Activated naive CD8-positive, alpha-beta T cell (primary cell): ENCODE data around the gene OR4K17.
"Not testable (repeated sequence)": the region's sequence is repeated elsewhere in the genome, so short reads cannot be mapped to it uniquely, and the experiment has no call there.

ENCODE experiments used
- H3K27ac Mint-ChIP-seq: one replicate; pipeline ENCODE4 v1.8.0; 2021; ENCODE audit warnings: mixed read lengths
- H3K27me3 Mint-ChIP-seq: one replicate; pipeline ENCODE4 v1.8.0; 2021; ENCODE audit warnings: mixed read lengths
- H3K36me3 Mint-ChIP-seq: one replicate; pipeline ENCODE4 v1.8.0; 2021; ENCODE audit warnings: mixed read lengths
- H3K4me1 Mint-ChIP-seq: one replicate; pipeline ENCODE4 v1.8.0; 2021; ENCODE audit warnings: low read depth, mixed read lengths
- H3K4me3 Mint-ChIP-seq: one replicate; pipeline ENCODE4 v1.8.0; 2021; ENCODE audit warnings: mild to moderate bottlenecking, mixed read lengths
- H3K9me3 Mint-ChIP-seq: one replicate; pipeline ENCODE4 v1.8.0; 2021; ENCODE audit warnings: low read depth, mixed read lengths

OR4K17 gene

GRCh38 chr14:20110438-20110837 is at the start of gene OR4K17:
Gene OR4K17, plus strand, starts transcription at chr14:20110739. Its CDS starts 6,761 bp downstream, at chr14:20117500.
- Mint-ChIP-seq H3K9me3 (no peaks in the 10 kb centered on the region), H3K27me3 (no peaks in the 10 kb centered on the region), H3K4me1 (no peaks in the 10 kb centered on the region), H3K36me3 (no peaks in the 10 kb centered on the region), H3K4me3 (no peak within 1 kb of the TSS), H3K27ac (no peak within 1 kb of the TSS)

- H3K4me1 Mint-ChIP-seq: no peaks in the 10 kb centered on the region
- H3K27me3 Mint-ChIP-seq: peaks cover 2% of the 10 kb centered on the region
- no peak overlapping the region for H3K27ac Mint-ChIP-seq
- H3K9me3 Mint-ChIP-seq: no peaks in the 10 kb centered on the region
- no peaks in the 10 kb centered on the region for H3K36me3 Mint-ChIP-seq
- no peak overlapping the region for H3K4me3 Mint-ChIP-seq
Observed at GRCh38 chr14:20092050-20092449, 18.5 kb upstream of the OR4K17 start.

- peaks cover 2% of the 10 kb centered on the region for H3K27me3 Mint-ChIP-seq
Observed at GRCh38 chr14:20093442-20093841, 17.1 kb upstream of the OR4K17 start.

GRCh38 chr14:20098926-20099770 is 11.4 kb upstream of the OR4K17 start:
- H3K27me3 Mint-ChIP-seq, H3K4me3 Mint-ChIP-seq, H3K9me3 Mint-ChIP-seq, H3K36me3 Mint-ChIP-seq, H3K27ac Mint-ChIP-seq, H3K4me1 Mint-ChIP-seq: not testable (repeated sequence)

More at GRCh38 chr14:20093442-20093841, 17.1 kb upstream of the OR4K17 start:
- Mint-ChIP-seq H3K27ac (no peak overlapping the region), H3K4me3 (no peak overlapping the region), H3K4me1 (no peaks in the 10 kb centered on the region), H3K36me3 (no peaks in the 10 kb centered on the region), H3K9me3 (no peaks in the 10 kb centered on the region)

GRCh38 chr14:20112321-20112720 is 1.8 kb downstream of the OR4K17 start:
- Mint-ChIP-seq H3K36me3 (no peaks in the 10 kb centered on the region), H3K9me3 (no peaks in the 10 kb centered on the region), H3K27me3 (no peaks in the 10 kb centered on the region), H3K4me3 (no peak overlapping the region), H3K4me1 (no peaks in the 10 kb centered on the region), H3K27ac (no peak overlapping the region)

GRCh38 chr14:20116748-20117147 is 6.2 kb downstream of the OR4K17 start:
- Mint-ChIP-seq H3K9me3 (peaks cover 9% of the 10 kb centered on the region), H3K4me3 (no peak overlapping the region), H3K27me3 (peaks cover 11% of the 10 kb centered on the region), H3K4me1 (no peaks in the 10 kb centered on the region), H3K27ac (no peak overlapping the region), H3K36me3 (no peaks in the 10 kb centered on the region)

GRCh38 chr14:20118795-20119194 is 8.3 kb downstream of the OR4K17 start:
- no peak overlapping the region for H3K4me3 Mint-ChIP-seq
- H3K36me3 Mint-ChIP-seq: no peaks in the 10 kb centered on the region
- no peaks in the 10 kb centered on the region for H3K4me1 Mint-ChIP-seq
- H3K27me3 Mint-ChIP-seq: peaks cover 15% of the 10 kb centered on the region
- H3K9me3 Mint-ChIP-seq: peaks cover 9% of the 10 kb centered on the region
- H3K27ac Mint-ChIP-seq: no peak overlapping the region

- H3K36me3 Mint-ChIP-seq: no peaks in the 10 kb centered on the region
- H3K27me3 Mint-ChIP-seq: peaks cover 11% of the 10 kb centered on the region
- no peak within 1 kb of the TSS for H3K4me3 Mint-ChIP-seq
- no peak within 1 kb of the TSS for H3K27ac Mint-ChIP-seq
- H3K9me3 Mint-ChIP-seq: no peaks in the 10 kb centered on the region
- H3K4me1 Mint-ChIP-seq: no peaks in the 10 kb centered on the region
Observed at GRCh38 chr14:20138520-20138919, 28.0 kb downstream of the OR4K17 start, which contains the start of gene OR4N5. Gene OR4N5, plus strand, starts transcription at chr14:20138820. Its CDS starts 4,916 bp downstream, at chr14:20143736.

- Mint-ChIP-seq H3K27me3 (peaks cover 1% of the 10 kb centered on the region), H3K9me3 (no peaks in the 10 kb centered on the region)
Observed at GRCh38 chr14:20143911-20144310, 33.4 kb downstream of the OR4K17 start.

GRCh38 chr14:20144820-20145219 is 34.3 kb downstream of the OR4K17 start:
- Mint-ChIP-seq H3K4me3 (no peak overlapping the region), H3K36me3 (no peaks in the 10 kb centered on the region), H3K27ac (no peak overlapping the region), H3K4me1 (no peaks in the 10 kb centered on the region), H3K27me3 (peaks cover 7% of the 10 kb centered on the region), H3K9me3 (no peaks in the 10 kb centered on the region)

More at GRCh38 chr14:20143911-20144310, 33.4 kb downstream of the OR4K17 start:
- no peak overlapping the region for H3K27ac Mint-ChIP-seq
- no peaks in the 10 kb centered on the region for H3K4me1 Mint-ChIP-seq
- H3K36me3 Mint-ChIP-seq: no peaks in the 10 kb centered on the region
- H3K4me3 Mint-ChIP-seq: no peak overlapping the region

GRCh38 chr14:20164462-20164861 is 53.9 kb downstream of the OR4K17 start:
- Mint-ChIP-seq H3K4me3 (no peak overlapping the region), H3K27me3 (peaks cover 13% of the 10 kb centered on the region), H3K36me3 (peaks cover 4% of the 10 kb centered on the region), H3K27ac (no peak overlapping the region), H3K4me1 (no peaks in the 10 kb centered on the region), H3K9me3 (peaks cover 17% of the 10 kb centered on the region)

- peaks cover 7% of the 10 kb centered on the region for H3K36me3 Mint-ChIP-seq
- H3K4me1 Mint-ChIP-seq: no peaks in the 10 kb centered on the region
- H3K4me3 Mint-ChIP-seq: no peak overlapping the region
- H3K27me3 Mint-ChIP-seq: peaks cover 19% of the 10 kb centered on the region
- H3K9me3 Mint-ChIP-seq: peaks cover 13% of the 10 kb centered on the region
- H3K27ac Mint-ChIP-seq: no peak overlapping the region
Observed at GRCh38 chr14:20167091-20167490, 56.6 kb downstream of the OR4K17 start.

GRCh38 chr14:20169852-20170251 is 59.3 kb downstream of the OR4K17 start:
- not testable (repeated sequence) for H3K36me3 Mint-ChIP-seq, H3K9me3 Mint-ChIP-seq, H3K4me3 Mint-ChIP-seq, H3K4me1 Mint-ChIP-seq, H3K27ac Mint-ChIP-seq
- peaks cover 15% of the 10 kb centered on the region for H3K27me3 Mint-ChIP-seq
